ENCODE measurements around the gene TMEM247. TPM values are rescaled to one million over a fixed set of nuclear protein-coding genes. Genes with fewer than 3 reads are reported as not detected.

The TMEM247 gene
- total RNA-seq, 1 experiment from 2014 or later: not detected

GRCh38 chr2:46518861-46519260, 39.5 kb downstream of the TMEM247 start:
- ChIA-PET CTCF (no interaction called here), POLR2A (no interaction called here)
- Histone ChIP-seq H3K4me1 (no peaks in the 10 kb centered on the region), H3K27me3 (replicated peaks; ENCODE audit: control insufficient read depth, insufficient read depth, low read length) (no peaks in the 10 kb centered on the region), H3K4me3 (ENCODE audit: low read depth, low read length) (no peak overlapping the region), H3K9me3 (peaks cover 9% of the 10 kb centered on the region; the same call in 1 of the 2 replicates), H3K36me3 (ENCODE audit: control insufficient read depth, insufficient read depth, low read length) (no peaks in the 10 kb centered on the region)
- no peak for TF ChIP-seq CTCF (IDR thresholded peaks at IDR 0.05; ENCODE audit: insufficient read depth in 1 of 2, low read depth in 1 of 2, low read length in 1 of 2, severe bottlenecking in 1 of 2, unreplicated experiment in 1 of 2)
- no peak overlapping the region for H3K4me3 Mint-ChIP-seq (ENCODE audit: unreplicated experiment)
- peaks cover 8% of the 10 kb centered on the region for H3K27me3 Mint-ChIP-seq (ENCODE audit: insufficient read depth, unreplicated experiment)
- H3K36me3 Mint-ChIP-seq (ENCODE audit: insufficient read depth, unreplicated experiment): no peaks in the 10 kb centered on the region
- DNase-seq: no peak
- intact Hi-C loops (cut with micrococcal nuclease; ENCODE audit: unreplicated experiment): no loop called here
- BruUV-seq (replicated peaks): no TSS peak
- H3K4me1 Mint-ChIP-seq (ENCODE audit: low read depth, unreplicated experiment): no peaks in the 10 kb centered on the region
- peaks cover 24% of the 10 kb centered on the region for H3K9me3 Mint-ChIP-seq (ENCODE audit: unreplicated experiment)
- H3K27ac Mint-ChIP-seq (ENCODE audit: unreplicated experiment): no peak overlapping the region

- Mint-ChIP-seq H3K27ac (ENCODE audit: unreplicated experiment) (no peak overlapping the region), H3K9me3 (ENCODE audit: unreplicated experiment) (peaks cover 20% of the 10 kb centered on the region), H3K27me3 (ENCODE audit: insufficient read depth, unreplicated experiment) (peaks cover 8% of the 10 kb centered on the region), H3K4me3 (ENCODE audit: unreplicated experiment) (no peak overlapping the region), H3K4me1 (ENCODE audit: low read depth, unreplicated experiment) (no peaks in the 10 kb centered on the region), H3K36me3 (ENCODE audit: insufficient read depth, unreplicated experiment) (no peaks in the 10 kb centered on the region)
- H3K36me3 ChIP-seq (ENCODE audit: control insufficient read depth, insufficient read depth, low read length): no peaks in the 10 kb centered on the region
- BruUV-seq (replicated peaks): no TSS peak
- ChIA-PET CTCF (no interaction called here), POLR2A (no interaction called here)
- no peak for DNase-seq
- intact Hi-C loops (cut with micrococcal nuclease; ENCODE audit: unreplicated experiment): no loop called here
- no peaks in the 10 kb centered on the region for H3K4me1 ChIP-seq
- no peak overlapping the region for H3K4me3 ChIP-seq (ENCODE audit: low read depth, low read length)
- no peaks in the 10 kb centered on the region for H3K27me3 ChIP-seq (replicated peaks; ENCODE audit: control insufficient read depth, insufficient read depth, low read length)
- no peak for TF ChIP-seq CTCF (IDR thresholded peaks at IDR 0.05; ENCODE audit: insufficient read depth in 1 of 2, low read depth in 1 of 2, low read length in 1 of 2, severe bottlenecking in 1 of 2, unreplicated experiment in 1 of 2)
- H3K9me3 ChIP-seq: peaks cover 9% of the 10 kb centered on the region; the same call in 1 of the 2 replicates
Measured at GRCh38 chr2:46519265-46519664, 39.9 kb downstream of the TMEM247 start.

- Histone ChIP-seq H3K27me3 (replicated peaks; ENCODE audit: control insufficient read depth, insufficient read depth, low read length) (no peaks in the 10 kb centered on the region), H3K36me3 (ENCODE audit: control insufficient read depth, insufficient read depth, low read length) (no peaks in the 10 kb centered on the region), H3K4me1 (no peaks in the 10 kb centered on the region), H3K4me3 (ENCODE audit: low read depth, low read length) (no peak overlapping the region), H3K9me3 (peaks cover 9% of the 10 kb centered on the region; the same call in 1 of the 2 replicates)
- H3K9me3 Mint-ChIP-seq (ENCODE audit: unreplicated experiment): peaks cover 10% of the 10 kb centered on the region
- DNase-seq: no peak
- no TSS peak for BruUV-seq (replicated peaks)
- ChIA-PET POLR2A (interaction anchor here (0.6 kb wide), 1 partner anchor 458 kb away, joined by 5 read pairs; no protein-coding TSS in a partner anchor), CTCF (no interaction called here)
- no peak for TF ChIP-seq CTCF (IDR thresholded peaks at IDR 0.05; ENCODE audit: insufficient read depth in 1 of 2, low read depth in 1 of 2, low read length in 1 of 2, severe bottlenecking in 1 of 2, unreplicated experiment in 1 of 2)
- no peak overlapping the region for H3K4me3 Mint-ChIP-seq (ENCODE audit: unreplicated experiment)
- no peaks in the 10 kb centered on the region for H3K36me3 Mint-ChIP-seq (ENCODE audit: insufficient read depth, unreplicated experiment)
- no peaks in the 10 kb centered on the region for H3K4me1 Mint-ChIP-seq (ENCODE audit: low read depth, unreplicated experiment)
- intact Hi-C loops (cut with micrococcal nuclease; ENCODE audit: unreplicated experiment): no loop called here
- H3K27ac Mint-ChIP-seq (ENCODE audit: unreplicated experiment): no peak overlapping the region
- H3K27me3 Mint-ChIP-seq (ENCODE audit: insufficient read depth, unreplicated experiment): peaks cover 9% of the 10 kb centered on the region
Measured at GRCh38 chr2:46520130-46520711, 40.9 kb downstream of the TMEM247 start.

All from Caco-2 (cell line).